Embryonic facial prominence (tissue), 1 donor: ENCODE results near the gene PHKG2.

Experiments used
- DNase-seq: peaks from one replicate; pipeline ENCODE4 v3.0.0-alpha.2; 2016; ENCODE audit errors: extremely low spot score

Gene PHKG2

GRCh38 chr16:30773826-30774225, 25.6 kb downstream of the PHKG2 start:
- DNase-seq: no peak

GRCh38 chr16:30774367-30775130, 26.3 kb downstream of the PHKG2 start:
- no peak for DNase-seq

- DNase-seq: no peak
Measured at GRCh38 chr16:30775131-30775391, 26.8 kb downstream of the PHKG2 start.

DNA sequence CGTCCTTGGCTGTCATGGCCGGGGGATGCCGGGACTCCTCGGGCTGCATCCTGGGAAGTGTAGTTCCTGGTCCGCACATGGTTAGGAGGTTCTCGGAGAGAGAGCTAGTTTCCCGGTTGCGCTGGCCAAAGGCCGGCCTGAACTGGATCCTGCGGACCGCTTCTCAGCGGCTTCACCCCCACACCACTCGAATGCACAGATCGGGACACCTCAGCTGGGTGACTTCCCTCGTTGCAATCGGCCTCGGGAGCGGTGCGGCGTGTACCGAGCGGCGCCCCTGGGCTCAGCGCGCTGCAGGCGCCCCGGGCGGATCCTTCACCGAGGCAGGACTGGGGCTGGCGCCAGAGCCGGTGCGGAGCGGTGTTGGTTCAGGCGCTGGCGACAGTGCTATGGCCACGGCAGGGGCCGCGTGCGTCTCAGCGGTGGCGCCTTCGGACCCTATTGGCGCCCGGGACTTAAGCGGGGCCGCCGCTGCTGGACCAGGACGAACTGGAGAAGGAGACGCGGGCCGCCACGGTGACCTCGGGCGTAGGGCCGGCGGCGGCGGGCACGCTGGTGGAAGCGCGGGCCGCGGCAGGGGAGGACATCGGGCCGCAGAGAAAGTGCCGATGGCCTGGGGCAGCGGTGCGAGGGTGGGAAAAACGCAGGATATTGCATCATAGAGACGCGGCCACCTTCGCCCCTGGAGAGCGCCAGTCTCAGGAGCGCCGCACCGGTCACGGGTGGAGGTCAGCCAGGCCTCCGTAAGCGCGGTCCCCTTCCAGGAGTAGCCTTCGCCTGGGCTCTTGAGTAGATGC, 27.4 kb downstream of the PHKG2 start:
- peak; percentile 55 for DNase-seq

- no peak for DNase-seq
Measured at GRCh38 chr16:30777591-30778297, 29.5 kb downstream of the PHKG2 start.

DNA sequence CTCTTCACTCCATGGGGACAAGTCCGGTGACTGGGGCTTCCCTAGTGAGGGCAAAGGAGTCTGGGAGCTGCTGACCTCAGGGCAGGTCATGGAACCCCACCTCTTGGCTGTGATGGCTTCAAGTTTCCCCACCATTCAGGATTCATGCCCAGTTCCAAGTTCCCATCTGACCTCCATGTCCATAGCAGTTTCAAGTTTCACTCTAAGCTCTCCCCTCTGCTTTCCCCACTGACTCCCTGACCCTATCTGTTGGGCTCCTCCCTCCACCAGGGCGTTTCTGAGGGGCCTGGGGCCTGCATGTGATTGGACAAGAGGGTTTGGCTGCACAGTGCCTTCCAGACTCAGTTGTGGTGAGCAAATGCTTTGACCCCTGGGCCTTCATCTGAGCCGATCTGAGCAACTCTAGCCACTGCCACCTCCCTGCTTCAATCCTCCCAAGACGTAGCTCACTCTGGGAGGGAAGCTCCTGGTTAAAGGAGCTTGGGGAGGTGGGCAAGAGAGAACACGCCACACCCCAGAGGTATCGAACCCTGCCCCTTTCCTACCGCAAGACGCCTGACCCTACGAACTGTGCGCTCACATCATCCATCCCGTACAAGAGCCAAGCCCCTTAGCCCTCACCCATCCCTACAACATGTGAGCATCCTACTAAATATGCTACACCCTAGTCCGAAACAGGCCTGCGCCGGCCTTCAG, 30.5 kb downstream of the PHKG2 start:
- no peak for DNase-seq

- DNase-seq: no peak
Measured at GRCh38 chr16:30779596-30779995, 31.4 kb downstream of the PHKG2 start.

- DNase-seq: no peak
Measured at GRCh38 chr16:30780021-30780420, 31.8 kb downstream of the PHKG2 start.

DNA sequence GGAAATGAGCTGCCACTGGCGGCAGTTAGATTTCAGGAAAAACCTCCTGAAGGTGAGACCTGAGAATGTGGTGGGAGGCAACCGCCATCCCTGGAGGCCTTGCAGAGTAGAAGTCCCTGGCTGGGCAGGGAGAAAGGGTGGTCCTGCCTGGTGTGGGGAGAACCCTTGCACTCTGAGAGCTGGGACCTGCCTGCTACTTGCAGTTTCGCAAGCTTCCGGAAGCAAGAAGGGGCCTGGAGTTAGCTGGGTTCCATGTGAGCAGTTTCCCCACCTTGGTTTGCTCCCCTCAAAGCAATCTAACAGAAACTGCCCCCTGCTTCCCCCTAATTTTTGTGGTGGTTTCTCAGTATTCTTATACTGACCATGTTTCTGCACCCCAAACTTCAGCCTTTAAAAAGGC, 32.3 kb downstream of the PHKG2 start:
- no peak for DNase-seq

GRCh38 chr16:30782486-30783279, 34.5 kb downstream of the PHKG2 start:
- DNase-seq: no peak

DNA sequence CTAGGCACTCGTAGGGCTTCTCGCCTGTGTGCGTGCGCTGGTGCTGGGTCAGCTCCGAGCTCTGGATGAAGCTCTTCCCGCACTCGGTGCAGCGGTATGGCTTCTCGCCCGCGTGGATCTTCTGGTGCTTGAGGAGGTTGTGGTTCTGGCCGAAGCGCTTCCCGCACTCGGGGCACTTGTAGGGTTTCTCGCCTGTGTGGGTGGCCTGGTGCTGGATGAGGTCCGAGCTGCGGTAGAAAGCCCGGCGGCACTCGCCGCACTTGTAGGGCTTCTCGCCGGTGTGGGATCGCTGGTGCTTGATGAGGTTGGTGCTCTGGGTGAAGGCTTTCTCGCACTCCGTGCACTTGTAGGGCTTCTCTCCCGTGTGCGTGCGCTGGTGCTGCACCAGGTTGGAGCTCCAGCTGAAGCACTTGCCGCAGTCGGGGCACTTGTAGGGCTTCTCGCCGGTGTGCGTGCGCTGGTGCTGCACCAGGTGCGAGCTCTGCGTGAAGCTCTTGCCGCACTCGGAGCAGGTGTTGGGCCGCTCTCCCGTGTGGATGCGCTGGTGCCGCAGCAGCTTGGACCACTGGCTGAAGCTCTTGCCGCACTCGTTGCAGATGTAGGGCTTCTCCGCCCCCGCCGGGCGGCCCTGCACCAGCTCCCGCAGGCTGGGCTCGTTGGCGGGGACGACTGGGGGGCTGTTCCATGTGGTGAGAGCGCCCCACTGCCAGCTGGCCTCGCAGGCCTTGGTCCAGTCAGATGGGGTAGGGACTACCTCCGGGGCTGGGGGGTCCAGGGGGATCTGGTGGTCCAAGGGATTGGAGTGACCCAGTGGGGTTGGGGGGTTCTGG, 35.3 kb downstream of the PHKG2 start:
- no peak for DNase-seq

GRCh38 chr16:30784215-30784614, 36.0 kb downstream of the PHKG2 start:
- DNase-seq: no peak

GRCh38 chr16:30785126-30786106, 37.2 kb downstream of the PHKG2 start:
- no peak for DNase-seq

- DNase-seq: no peak
Measured at GRCh38 chr16:30786115-30786935, 38.1 kb downstream of the PHKG2 start.

- peak; percentile 56 for DNase-seq
Measured at GRCh38 chr16:30786936-30787612, 38.8 kb downstream of the PHKG2 start, which contains the start of gene ZNF629. TSS of gene ZNF629 (minus strand) at chr16:30787205. CDS start at chr16:30784482, 2,723 bp downstream.

- no peak for DNase-seq
Measured at GRCh38 chr16:30787613-30788378, 39.6 kb downstream of the PHKG2 start.
